IPS DF 19.7 (cell line): Measurements from ENCODE around the gene KRCC1.
"Not testable (repeated sequence)": the region's sequence is repeated elsewhere in the genome, so short reads cannot be mapped to it uniquely, and the experiment has no call there.

ENCODE experiments used
- DNase-seq: peaks from one replicate; pipeline ENCODE4 v3.0.0-alpha.2; 2013; ENCODE audit warnings: low read depth, low spot score

The KRCC1 gene

DNA sequence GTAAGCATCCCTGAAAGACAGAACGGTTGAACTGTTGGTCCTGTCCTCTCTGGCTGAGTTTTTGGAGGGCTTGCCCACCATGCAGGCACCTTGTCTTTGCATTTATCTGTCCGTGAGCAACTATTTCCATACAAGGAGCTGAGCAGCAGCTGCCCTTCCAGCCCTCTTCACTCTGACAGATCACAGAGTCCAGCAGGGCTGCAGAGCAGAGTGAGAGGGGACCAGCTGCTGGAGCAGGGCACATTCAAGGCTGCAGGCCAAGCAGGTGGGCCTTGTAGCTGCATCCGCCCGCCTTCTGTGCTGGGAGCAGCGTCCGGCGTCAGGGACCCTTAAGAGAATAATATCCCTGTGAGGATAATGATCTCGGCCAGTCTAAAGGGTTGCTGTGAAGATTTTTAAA, 21.5 kb upstream of the KRCC1 start:
- no peak for DNase-seq

GRCh38 chr2:88074854-88075292, 19.3 kb upstream of the KRCC1 start:
- DNase-seq, result no peak

DNA sequence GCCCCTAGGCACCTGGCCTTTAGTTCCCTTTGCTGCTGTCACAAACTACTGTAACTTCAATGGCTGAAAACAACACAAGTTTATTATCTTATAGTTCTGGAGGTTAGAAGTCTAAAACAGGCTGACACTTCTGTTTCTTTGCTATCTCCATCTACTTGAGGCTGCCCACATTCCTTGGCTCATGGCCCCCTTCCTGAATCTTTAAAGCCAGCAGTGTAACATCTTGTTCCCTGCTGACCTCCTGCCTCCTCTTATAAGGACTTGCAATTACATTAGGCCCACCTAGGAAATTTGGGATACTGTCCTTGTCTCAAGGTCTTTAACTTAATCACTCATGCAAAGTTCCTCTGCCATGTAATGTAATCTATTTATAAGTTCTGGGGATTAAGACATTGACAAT, 18.6 kb upstream of the KRCC1 start:
- no peak for DNase-seq

- no peak for DNase-seq
These were observed 15.8 kb upstream of the KRCC1 start for GRCh38 chr2:88071365-88071764.

- DNase-seq, result no peak
These were observed 14.5 kb upstream of the KRCC1 start for GRCh38 chr2:88070055-88070454.

DNA sequence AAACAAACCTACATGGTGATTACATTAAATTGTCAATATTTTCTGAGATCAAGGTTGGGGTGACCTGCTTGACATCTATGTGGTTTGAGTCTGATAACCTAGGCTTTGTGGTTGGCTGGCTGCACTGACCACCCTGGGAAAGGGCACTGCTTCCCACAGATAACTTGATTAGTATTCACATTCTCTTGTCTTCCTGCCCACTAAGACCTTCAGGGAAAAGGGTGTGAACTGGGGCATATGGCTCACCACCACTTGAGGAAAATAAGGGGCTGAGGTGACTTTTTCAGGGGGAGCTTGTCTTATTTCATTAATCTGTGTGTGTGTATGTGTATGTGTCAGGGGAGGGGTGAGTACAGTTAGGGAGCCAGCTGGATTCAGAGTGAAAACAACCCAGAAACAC, 13.5 kb upstream of the KRCC1 start:
- DNase-seq, result no peak

- no peak for DNase-seq
These were observed 12.5 kb upstream of the KRCC1 start for GRCh38 chr2:88068044-88068443.

- DNase-seq, result no peak
These were observed 12.0 kb upstream of the KRCC1 start, which contains the start of gene SMYD1 for GRCh38 chr2:88067598-88067997. TSS of gene SMYD1 (plus strand) at chr2:88067825. CDS start at chr2:88067865, 40 bp downstream.

DNA sequence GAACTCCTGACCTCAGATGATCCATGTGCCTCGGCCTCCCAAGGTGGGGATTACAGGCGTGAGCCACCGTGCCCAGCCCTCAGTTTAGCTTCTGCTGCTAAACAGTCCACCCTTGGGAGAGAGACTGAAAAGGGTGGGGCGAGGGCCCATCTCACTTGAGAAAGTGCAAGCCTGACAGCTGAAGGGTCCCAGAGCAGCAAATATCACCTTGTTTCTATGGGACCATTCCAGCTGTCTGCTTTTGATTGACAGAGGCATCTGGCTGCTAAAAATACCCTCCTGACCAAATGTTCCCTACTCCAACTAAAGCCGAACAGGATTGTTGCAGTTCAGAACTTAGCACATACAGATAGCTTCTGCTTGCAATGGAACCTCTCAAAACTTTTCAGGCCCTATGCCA, 11.6 kb upstream of the KRCC1 start:
- DNase-seq, result no peak

DNA sequence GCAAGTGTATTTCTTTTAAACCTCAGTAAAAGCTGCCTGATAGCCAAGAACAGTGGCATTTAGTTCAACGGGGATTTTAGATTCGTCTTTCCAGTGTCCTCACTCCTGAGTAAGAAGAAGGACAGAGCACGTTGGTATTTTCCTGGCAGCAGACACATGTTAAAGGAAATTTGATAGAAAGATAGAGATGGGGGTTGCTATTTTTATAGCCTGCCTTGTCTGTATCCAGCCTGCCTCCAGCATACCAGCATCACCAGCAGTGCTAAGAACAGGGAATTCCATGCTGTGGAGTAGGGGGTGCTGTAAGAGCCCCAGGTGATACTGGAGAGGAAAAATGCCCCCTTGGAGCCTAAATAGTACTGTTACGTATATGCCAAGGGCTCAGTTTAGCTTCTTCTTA, 11.0 kb upstream of the KRCC1 start:
- no peak for DNase-seq

DNA sequence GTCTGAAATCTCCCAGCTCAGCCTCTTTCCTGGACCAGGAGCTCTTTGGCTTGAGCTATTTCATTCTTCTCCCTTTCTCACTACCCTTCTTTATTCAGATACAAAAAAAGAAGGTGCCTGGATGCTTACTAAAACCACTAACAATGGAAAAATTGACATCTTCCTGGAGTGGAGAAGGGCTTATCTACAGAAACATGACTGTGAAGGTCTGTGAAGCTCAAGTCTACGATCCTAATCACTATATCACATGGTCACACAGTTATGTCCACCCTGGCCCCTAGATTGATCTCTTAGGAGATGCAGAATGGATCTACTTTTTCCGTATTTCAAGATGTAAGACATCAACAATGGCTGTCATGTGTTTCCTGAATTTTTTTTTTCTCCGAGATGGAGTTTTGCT, 5.7 kb upstream of the KRCC1 start:
- DNase-seq, result no peak

GRCh38 chr2:88060907-88061275, 5.3 kb upstream of the KRCC1 start:
- DNase-seq, result no peak

DNA sequence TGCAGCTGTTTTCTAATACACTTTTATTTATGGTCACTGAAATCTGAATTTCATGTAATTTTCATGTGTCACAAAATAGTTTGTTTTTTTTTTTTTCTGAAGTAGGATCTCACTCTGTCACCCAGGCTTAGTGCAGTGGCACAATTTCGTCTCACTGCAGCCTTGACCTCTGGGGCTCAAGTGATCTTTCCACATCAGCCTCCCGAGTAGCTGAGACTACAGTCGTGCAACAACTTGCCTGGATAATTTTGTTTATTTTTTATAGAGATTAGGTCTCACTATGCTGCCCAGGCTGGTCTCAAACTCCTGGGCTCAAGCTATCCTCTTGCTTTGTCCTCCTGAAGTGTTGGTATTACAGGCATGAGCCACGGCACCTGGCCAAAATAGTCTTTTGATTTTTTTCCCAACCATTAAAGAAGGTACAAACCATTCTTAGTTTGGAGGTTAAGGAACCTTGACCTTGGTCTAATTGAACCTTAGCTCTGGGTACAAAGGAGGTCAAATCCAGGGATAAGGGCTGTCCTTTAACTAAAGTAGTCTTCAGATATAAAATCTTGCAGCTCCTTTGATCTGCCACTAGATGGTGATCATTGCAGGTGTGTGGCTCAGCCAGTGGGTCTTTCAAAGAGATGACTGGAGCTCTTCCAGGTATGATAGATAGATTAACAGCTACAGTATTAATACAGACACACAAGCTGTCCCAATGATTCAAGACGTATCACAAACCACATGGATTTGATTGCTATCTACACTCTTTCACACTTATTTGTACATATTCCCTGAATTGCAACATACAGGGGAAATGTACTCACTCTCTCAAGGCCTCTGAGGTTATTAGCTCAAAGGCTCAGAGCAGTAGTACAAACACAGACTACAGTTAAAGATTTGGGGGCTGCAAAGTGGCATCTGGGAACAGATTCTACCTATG, 4.7 kb upstream of the KRCC1 start:
- no peak for DNase-seq

DNA sequence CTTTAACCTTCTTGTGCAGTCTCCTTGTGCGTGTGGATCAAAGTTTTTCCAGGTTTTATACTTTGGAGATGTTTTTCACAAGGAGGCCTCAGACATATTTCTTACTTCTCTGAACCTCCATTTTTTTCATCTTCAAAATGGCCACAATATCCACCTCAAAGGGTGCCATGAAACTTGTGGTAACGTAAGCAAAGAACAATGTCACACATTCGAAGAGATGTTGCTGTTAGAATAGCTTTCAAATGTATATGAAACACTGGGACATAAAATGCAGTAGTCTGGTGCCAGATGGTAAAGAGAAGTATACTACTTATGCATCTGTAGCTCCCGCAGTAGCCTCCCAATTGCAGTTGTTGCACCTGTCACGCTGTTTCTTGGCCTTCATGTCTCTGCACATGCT, 2.6 kb upstream of the KRCC1 start:
- no peak for DNase-seq

- no peak for DNase-seq
These were observed 1.9 kb upstream of the KRCC1 start for GRCh38 chr2:88057437-88057844.

GRCh38 chr2:88054782-88055370, 707 bp downstream of the KRCC1 start:
- no peak for DNase-seq

DNA sequence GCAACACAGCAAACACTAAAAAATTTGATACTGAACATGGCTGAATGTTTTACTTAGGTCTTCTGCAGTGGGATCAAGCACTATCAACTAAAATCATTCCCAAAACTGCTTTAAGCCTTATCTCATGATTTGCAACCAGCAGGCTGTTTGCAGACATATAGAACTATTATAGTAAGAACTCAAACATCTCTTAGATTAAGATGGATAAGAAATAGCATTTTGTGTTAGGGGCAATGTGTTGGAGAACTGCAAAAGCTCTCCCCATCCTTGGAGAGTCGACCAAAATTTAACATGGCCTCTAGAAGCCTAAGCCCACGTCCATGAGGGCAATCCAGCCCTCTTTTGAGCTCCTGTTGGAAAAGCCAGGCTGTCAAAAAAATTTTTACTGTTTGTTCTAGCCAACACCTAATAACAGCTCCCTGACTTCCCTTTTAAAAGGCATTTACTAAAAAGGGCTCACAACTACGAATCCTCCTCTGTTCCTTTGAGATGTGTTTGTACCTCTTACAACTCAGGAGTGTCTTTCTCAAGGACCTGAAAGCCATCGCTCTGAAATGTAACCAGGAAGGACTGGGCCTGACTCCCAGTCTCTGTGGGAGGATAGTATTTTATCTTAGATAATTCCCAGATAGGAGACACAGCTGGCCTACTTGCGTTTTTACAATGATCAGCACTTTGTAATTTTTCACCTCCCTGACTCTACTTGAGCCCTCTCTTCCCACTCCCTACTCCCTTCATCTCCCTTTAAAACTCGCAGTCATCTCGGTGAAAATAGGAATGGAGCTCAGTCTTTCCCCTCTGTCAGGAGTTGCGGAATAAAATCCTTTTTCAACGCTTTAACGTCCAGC, 1.4 kb downstream of the KRCC1 start:
- no peak for DNase-seq

- no peak for DNase-seq
These were observed 2.3 kb downstream of the KRCC1 start for GRCh38 chr2:88053296-88053695.

GRCh38 chr2:88051792-88052191, 3.8 kb downstream of the KRCC1 start:
- DNase-seq, result no peak

DNA sequence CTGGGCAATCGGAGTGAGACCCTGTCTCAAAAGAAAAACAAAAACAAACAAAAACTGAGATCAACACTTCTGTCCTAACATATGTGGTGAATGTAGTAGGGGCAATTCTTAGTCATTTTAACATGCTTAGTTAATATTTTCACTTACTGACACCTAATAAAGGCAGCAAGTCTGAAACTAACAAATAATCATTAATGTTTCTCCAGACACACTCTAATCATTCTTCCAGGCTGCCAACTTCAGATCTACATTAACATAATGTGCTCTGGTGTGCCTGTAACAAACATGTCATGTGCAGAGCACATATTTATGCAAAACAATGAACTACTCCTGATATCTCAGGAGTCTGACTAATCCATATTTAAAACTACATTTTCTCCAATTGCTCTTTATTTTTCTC, 6.0 kb downstream of the KRCC1 start:
- DNase-seq, result no peak

GRCh38 chr2:88048541-88048940, 7.0 kb downstream of the KRCC1 start:
- no peak for DNase-seq

DNA sequence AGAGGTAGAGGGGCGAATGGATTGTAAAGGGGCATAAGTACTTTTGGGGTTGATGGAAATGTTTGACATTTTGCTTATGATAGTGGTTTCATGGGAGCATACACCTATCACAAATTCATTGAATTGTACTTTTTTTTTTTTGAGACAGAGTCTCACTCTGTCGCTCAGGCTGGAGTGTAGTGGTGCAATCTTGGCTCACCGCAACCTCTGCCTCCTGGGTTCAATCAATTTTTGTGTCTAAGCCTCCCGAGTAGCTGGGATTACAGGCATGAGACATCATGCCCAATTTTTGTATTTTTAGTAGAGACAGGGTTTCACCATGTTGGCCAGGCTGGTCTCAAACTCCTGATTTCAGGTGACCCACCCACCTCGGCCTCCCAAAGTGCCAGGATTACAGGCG, 10.0 kb downstream of the KRCC1 start:
- DNase-seq, result not testable (repeated sequence)
